Activated CD4-positive, alpha-beta T cell treated with anti-CD3 and anti-CD28 coated beads for 48 hours (primary cell): ENCODE measurements around the gene SRGN.

ENCODE experiments used
- DNase-seq: peaks from one replicate; pipeline ENCODE4 v3.0.0-alpha.2; 2020

Gene SRGN

DNA sequence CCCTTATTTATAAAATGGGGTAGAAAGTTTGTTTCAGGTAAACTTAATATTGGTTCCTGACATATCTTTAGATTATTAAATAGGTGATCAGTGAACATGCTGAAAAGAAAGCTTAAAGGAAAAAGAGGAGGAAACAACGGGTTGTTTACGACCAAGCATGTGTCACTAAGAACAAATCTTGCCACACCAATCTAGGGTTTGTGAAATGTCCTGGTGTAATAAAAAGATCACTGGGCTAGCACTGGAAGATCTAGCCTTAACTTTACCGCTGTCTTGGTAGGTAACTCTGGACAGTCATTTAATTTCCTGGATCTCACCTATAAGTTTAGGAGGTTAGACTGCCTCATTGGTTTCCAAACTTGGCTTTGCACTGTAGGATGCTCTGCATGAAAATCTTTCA, 55.1 kb downstream of the SRGN start:
- no peak for DNase-seq

DNA sequence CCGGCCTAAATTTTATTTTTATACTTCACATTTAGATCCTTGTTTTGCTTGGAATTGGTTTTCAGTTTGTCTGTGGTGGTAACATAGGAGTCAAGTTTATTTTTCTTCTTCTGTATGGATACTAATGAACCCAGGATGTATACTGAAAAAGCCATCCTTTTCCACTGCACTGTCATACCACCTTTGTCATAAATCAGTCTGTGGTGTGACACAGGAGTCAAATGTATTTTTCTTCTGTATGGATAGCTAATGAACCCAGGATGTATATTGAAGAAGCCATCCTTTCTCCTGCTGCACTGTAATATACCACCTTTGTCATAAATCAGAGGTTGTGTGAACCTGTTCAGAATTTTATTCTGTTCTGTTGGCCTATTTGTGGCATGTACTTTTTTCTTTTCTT, 57.4 kb downstream of the SRGN start:
- no peak for DNase-seq

DNA sequence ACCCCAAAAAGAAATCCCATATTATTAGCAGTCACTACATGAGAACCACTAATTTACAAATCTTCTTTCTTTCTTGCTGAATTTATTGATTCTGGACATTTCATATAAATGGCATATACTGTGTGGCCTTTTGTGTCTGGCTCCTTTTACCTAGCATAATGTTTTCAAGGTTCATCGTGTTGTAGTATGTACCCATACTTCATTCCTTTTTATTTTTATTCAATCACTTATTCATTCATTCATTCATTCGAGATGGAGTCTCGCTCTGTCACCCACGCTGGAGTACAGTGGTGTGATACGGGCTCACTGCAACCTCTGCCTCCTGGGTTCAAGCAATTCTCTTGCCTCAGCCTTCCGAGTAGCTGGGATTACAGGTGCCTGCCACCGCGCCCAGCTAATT, 58.0 kb downstream of the SRGN start:
- no peak for DNase-seq

DNA sequence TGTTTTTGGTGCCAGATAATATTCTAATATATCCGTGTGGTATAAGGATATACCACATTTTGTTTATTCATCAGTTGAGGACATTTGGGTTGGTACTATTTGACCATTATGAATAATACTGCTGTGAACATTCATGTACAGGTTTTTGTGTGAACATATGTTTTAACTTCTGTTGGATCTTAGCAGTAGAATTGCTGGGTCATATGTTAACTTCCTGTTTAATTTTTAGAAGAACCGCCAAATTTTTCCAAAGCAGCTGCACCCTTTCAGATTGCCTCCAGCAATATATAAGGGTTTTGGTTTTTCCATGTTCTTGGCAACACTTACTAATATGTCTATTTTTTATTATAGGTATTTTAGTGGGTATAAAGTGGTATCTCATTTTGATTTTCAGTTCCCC, 58.9 kb downstream of the SRGN start:
- no peak for DNase-seq

DNA sequence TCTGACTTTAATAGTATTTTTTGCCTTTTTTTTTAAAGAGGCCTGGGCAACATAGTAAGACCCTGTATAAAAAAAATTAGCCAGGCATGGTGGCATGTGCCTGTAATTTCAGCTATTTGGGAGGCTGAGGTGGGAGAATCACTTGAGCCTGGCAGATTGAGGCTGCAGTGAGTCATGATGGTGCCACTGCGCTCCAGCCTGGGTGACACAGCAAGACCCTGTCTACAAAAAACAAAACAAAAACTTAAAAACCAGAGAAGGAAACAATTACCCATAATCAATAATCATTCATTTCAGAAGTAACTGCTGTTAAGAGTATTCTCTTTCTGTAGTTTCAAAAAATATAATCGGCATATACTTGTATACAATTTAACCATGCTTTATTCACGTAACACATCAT, 64.1 kb downstream of the SRGN start:
- DNase-seq, result peak; percentile 30

DNA sequence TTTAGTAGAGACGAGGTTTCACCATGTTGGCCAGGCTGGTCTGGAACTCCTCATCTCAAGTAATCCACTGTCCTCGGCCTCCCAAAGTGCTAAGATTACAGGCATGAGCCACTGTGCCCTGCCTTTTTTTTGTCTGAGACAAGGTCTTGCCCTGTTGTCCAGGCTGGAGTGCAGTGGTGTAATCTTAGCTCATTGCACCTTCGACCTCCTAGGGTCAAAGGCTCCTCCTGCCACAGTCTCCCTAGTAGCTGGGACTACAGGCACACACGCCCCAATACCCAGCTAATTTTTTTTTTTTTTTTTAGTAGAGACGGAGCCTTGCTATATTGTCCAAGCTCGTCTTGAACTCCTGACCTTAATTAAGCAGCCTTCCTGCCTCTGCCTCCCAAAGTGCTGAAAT, 65.3 kb downstream of the SRGN start:
- DNase-seq, result no peak
